ENCODE measurements around the gene SCUBE2.
"Not testable (repeated sequence)": the region's sequence is repeated elsewhere in the genome, so short reads cannot be mapped to it uniquely, and the experiment has no call there.

The SCUBE2 gene

DNA sequence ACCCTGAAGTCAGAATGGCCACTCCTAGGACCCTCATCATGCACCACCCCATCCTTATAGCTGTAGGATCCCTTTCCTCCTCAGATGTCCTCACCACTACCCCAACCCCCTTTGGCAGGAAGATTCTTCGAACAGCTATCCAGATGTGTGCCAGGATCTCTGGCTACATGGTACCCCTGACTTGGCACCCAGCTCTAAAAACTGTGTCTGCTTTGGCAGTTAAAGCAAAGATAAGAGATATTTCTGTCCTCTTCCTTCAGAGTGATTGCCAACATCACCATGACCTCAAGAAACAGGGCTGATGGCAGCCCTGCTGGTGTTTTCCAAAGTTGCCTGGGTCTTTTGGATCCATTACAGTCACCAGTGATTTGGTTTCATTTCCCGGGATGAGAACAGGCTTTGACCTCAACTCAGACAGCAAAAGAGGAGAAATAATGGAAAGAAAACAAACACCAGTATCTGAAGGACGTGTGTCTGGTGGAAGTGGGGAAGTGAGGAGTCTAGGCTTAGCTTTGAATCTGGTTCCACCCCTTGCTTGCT, 83.3 kb downstream of the SCUBE2 start:
- no peak for DNase-seq (ENCODE audit: low read depth)

GRCh38 chr11:9005087-9005486, 86.3 kb downstream of the SCUBE2 start:
- no peak for DNase-seq (ENCODE audit: low read depth)

DNA sequence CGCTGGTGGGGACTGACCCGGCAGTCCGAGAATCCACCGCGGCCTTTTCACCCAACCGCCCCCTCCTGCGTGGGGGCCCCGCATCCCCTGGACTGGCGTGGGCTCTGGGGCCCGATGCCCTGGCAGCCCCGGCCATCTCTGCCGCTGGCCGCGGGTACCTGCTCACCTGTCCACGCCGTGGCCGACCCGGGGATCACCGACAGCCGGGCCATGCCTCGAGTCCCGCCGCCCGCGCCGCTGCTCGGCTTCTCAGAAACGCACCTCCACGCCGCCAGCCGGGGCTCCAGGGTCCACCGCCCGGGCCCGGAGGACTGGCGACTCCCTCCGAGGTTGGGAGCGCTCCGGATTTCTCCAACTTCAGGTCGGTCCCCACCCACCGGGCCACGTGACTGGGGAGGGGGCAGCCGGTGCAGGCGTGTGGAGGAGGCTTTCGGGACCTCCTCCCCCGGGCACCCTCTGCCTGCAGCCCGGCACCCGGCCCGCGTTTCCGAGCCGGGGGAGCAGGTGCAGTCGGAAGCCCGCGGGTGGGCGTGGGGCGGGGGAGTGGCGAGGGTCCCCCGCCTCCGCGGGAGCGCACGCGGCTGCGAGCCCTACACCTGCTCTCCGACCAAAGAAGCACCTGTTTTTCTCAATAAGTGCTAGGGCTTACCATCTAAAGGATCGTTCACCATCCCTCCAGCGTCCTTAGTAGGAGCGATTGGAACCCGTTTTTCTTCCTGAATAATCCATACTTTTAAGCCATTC, 87.0 kb downstream of the SCUBE2 start:
- DNase-seq (ENCODE audit: low read depth) = no peak

DNA sequence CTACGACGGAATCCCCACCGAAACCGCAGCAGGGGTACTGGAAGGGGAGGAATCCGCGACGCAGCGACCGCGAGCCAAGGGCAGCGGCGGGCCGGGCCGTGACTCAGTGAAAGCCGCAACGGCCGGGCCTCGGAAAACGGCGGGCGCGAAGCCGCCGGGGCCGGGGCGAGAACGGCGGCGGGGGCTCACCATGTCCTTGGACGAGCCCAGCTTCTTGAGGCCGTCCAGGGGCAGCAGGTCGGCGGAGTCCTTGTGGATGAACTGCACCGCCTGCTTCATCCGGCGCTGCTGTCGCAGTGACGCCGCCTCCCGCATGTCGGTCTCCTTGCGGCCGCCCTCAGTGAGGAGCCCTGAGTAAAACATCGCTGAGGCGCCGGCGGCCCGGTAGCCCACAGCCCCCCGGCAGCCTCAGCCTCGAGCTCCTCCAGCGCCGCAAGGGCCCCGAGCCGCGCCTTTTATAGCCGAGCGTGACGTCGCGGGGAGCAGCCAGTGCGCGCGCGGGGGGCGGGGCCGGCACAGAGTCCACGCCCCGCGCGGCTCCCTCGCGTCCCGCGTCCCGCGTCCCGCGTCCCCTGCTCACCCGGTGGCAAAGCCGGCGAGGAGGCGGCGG, 87.7 kb downstream of the SCUBE2 start, which contains the start of gene NRIP3:
Gene NRIP3 (minus strand): TSS at position 429 of the 610 bp plus-strand sequence. CDS start 66 bp downstream, at position 363.
- peak; percentile 30 for DNase-seq (ENCODE audit: low read depth)

DNA sequence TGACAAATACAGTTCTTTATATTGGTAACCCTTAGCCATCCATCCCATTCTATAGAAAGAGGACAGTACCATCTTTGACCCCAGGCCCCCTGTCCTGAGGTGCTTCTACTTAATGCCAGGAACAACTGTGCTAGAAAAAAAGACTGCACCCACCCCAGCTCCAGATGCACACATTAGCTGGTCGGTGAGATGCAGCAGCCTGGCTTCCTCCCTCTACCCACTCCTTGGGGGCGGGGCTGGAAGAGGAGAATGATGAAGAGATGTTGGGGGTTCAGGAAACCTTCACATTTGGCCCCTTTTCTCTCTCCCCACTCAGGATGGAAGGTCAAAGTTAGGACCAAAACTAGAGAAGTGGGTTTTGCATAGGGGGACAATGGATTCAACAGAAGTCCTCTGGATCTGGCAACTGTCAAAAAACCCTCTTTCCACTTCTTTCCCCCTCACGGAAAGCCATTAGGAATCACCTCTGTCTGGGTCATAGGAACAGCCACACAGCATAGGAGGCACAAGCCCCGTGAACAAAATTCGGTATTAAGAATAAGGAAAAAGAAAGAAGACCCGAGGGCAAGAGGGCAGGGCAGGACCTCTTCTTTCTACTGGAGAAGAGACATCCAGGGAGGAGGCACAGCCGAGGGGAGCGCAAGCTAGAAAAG, 88.4 kb downstream of the SCUBE2 start:
- DNase-seq (ENCODE audit: low read depth) = no peak

DNA sequence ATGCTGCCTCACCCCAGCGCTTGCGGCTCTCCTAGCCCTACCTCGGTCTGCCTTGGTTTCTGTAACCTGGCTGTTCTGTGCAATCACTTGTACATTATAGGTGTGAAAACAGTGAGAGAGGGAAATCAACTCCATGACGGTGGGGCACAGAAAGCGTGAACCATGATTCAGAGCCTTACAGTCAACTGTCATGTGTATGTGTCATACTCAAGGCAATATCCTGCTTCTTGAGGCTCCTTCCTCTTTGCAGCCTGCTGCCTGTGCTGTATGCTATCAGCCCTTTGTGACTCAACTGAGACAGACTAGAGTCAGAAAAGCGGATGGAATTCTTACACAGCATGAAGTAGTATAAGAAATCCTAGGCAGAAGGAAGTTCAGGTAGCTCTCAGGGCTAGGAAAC, 89.7 kb downstream of the SCUBE2 start:
- peak; percentile 85 for DNase-seq (ENCODE audit: low read depth)

GRCh38 chr11:8998017-8998416, 93.4 kb downstream of the SCUBE2 start:
- DNase-seq (ENCODE audit: low read depth) = no peak

- DNase-seq (ENCODE audit: low read depth) = no peak
Observed at GRCh38 chr11:8997451-8997850, 93.9 kb downstream of the SCUBE2 start.

DNA sequence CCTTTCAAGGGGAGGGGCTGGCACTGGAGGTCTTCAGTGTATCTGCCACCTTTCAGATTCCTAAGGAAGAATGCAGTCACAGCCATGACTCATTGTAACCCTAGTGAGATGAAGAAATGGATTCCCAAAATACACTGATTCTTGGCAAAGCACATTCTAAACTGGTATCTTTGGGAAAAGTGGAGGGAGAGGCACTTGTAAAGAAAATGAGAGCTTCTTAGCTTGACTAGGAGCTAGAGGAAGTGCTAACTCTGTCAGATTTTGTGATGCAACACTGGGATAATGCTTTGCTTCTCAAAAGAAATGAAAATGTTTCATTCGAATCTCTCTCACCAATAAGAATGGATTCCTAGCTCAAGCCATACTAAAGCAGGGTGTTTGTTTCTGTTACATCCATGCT, 101.9 kb downstream of the SCUBE2 start:
- DNase-seq (ENCODE audit: low read depth) = peak; percentile 38

- DNase-seq (ENCODE audit: low read depth) = no peak
Observed at GRCh38 chr11:8988329-8989234, 102.8 kb downstream of the SCUBE2 start.

DNA sequence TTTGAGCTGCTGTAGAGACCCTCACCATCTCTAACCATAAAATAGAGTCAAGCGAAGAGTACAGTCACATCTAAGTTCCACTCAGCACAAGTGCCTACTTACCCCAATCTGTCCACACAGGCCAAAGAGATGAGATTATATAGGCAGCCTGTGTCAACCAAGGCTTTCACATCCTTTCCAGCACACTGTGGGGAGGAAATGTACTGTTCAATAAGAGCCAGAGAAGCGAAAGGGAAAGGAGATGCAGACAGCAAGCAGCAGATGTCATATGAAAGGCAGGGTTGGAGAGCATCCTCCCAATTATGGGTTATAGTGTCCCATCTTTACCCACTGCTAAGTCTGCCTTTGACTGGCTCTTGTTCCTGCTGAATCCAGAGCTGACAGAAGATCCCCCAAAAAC, 104.0 kb downstream of the SCUBE2 start:
- no peak for DNase-seq (ENCODE audit: low read depth)

DNA sequence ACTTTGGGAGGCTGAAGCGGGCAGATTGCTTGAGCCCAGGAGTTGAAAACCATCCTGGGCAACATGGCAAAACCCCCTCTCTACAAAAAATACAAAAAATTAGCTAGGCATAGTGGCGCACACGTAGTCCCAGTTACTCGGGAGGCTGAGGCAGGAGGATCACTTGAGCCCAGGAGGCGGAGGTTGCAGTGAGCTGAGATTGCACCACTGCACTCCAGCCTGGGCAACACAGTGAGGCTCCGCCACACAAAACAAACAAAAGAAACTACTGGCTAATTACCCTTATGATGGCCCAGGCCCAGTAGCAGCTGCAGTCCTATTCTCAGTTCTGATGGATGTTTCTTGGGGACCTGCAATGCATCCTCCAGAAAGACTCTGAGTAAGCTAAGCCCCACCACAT, 104.6 kb downstream of the SCUBE2 start:
- DNase-seq (ENCODE audit: low read depth) = not testable (repeated sequence)

- no peak for DNase-seq (ENCODE audit: low read depth)
Observed at GRCh38 chr11:8985462-8985861, 105.9 kb downstream of the SCUBE2 start.

- DNase-seq (ENCODE audit: low read depth) = no peak
Observed at GRCh38 chr11:8983552-8983951, 107.8 kb downstream of the SCUBE2 start.

DNA sequence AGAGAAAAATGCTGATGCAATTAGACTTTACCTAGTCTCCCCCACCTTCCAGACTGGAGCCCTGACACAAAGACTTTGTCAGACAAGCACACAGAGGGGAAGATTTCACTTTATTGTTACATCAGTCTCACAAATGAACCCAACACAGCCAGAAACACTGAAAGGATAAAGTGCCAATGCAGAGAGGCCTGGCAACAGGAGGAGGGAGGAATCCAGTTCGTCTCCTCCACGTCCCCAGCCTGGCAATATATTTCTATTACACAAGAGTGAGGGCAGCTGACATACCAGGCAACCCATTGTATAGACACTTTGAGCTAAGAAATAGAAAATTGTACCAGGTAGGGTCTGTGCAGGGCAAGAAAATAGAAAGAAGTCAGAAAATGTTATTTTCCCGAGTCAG, 110.9 kb downstream of the SCUBE2 start:
- no peak for DNase-seq (ENCODE audit: low read depth)

- DNase-seq (ENCODE audit: low read depth) = not testable (repeated sequence)
Observed at GRCh38 chr11:8979365-8979764, 112.0 kb downstream of the SCUBE2 start.

DNA sequence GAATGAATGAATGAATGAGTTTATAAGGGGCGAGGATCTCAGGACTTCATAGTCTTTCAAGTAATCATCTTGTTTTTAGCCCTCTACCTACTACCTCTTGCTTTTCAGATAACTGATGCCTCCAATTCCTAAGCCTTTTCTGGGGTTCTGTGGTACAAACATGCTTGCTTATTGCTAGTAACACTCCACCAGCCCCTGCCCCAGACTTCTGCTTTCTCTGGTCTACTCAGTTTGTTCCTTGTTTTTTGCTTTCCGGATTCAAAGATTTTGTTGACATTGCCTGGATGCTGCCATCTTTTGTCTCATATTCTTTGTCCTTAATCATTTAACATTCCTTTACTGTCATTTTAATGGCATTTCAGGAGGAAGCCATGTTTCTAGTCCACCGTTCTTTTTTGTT, 118.3 kb downstream of the SCUBE2 start:
- no peak for DNase-seq (ENCODE audit: low read depth)

DNA sequence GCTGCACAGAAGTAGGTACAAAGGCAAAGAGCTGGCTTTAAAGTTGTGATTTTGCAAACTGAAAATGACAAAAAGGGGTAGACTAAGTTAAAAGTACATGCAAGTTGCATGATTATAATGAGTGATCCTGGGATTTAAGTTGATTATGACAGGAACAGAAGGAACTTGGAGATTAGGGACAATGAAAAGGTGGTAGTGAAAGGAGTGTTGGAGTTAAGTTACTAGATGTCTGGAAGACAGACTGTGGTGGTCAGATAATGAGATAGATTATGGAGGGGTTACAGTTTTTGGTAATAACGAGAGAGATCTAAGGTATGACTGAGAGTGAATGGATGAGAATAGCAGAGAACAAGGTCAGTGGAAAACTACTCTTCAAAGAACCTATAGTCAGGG, 119.5 kb downstream of the SCUBE2 start:
- no peak for DNase-seq (ENCODE audit: low read depth)

DNA sequence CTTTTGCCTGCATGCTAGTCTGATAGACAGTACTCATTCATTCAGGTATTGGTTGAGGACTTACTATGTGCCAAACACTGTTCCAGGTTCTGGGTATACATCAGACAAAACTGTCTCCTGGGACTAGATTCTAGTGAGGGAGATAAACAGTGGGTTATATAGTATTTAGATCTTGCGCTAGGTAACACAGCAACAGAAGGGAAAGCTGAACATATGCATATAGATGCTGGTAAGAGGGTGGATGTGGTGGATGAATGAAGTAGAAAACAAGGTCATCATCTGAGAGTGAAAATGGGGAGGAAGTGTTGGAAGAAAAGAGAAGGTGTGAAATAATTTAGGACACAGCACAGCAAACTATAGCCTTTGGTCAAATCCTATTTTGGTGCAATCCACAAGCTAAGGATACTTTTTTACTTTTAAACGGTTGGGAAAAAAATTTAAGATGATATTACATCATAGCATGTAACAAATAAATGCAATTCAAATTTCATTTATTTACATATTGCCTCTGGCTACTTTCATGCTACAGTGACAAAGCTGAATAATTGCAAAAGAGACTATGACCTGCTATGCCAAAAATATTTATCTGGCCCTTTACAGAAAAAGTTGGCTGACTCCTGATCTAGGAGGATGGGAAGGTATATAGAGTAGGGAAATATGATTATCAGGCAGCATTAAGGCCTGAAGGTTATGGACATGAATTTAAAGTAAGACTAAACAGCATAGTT, 120.0 kb downstream of the SCUBE2 start:
- DNase-seq (ENCODE audit: low read depth) = no peak
